IMR-90 (cell line): ENCODE results near the gene LRIT1. TPM values are rescaled to one million over a fixed set of nuclear protein-coding genes. Genes with fewer than 3 reads are reported as not detected.

Source experiments
- ATAC-seq: fragments of 200-7000 bp; cut with Tn5 transposase; 2 replicates; pipeline ENCODE4 v1.9.1; 2020; ENCODE audit warnings: low read depth, mild to moderate bottlenecking, moderate library complexity
- BruUV-seq: library from RNA; stranded (reverse); fragments of 400-500 nt; replicated peaks from 2 replicates; lab custom pipeline; 2021; lab: Mats Ljungman, UMichigan
- CTCF ChIA-PET: fragments of 300-600 bp; formaldehyde crosslinking; extraction: SDS; loops from one replicate; lab custom pipeline; 2021; ENCODE audit warnings: antibody characterized with exemption; lab: Yijun Ruan, JAX
- POLR2A ChIA-PET: fragments of 300-600 bp; sonication (Branson Sonifier 250); formaldehyde crosslinking; loops from one replicate; lab custom pipeline; 2022; ENCODE audit warnings: antibody characterized with exemption; ENCODE audit not compliant: unreplicated experiment; lab: Charles Lee
- DNase-seq: peaks from one replicate; pipeline ENCODE4 v3.0.0; 2013
- H2AFZ ChIP-seq: replicated peaks from 2 replicates; pipeline ENCODE3; 2013; ENCODE audit warnings: low read length, mild to moderate bottlenecking; ENCODE audit not compliant: poor library complexity
- H2AK5ac ChIP-seq: 2 replicates; pipeline ENCODE4 v1.6.1; 2013; ENCODE audit warnings: low read depth, low read length, inconsistent platforms
- H2AK9ac ChIP-seq: replicated peaks from 2 replicates; pipeline ENCODE3; 2013; ENCODE audit warnings: mild to moderate bottlenecking, low read depth, low read length, moderate library complexity; ENCODE audit not compliant: poor library complexity
- H2BK120ac ChIP-seq: 2 replicates; pipeline ENCODE4 v1.6.1; 2013; ENCODE audit warnings: low read depth, low read length, inconsistent platforms
- H2BK15ac ChIP-seq: 3 replicates; pipeline ENCODE4 v1.6.1; 2013; ENCODE audit warnings: low read depth, low read length, inconsistent platforms
- H2BK20ac ChIP-seq: 2 replicates; pipeline ENCODE4 v1.6.1; 2013; ENCODE audit warnings: low read depth, mild to moderate bottlenecking, inconsistent platforms, low read length, moderate library complexity
- H2BK5ac ChIP-seq: 2 replicates; pipeline ENCODE4 v1.6.1; 2013; ENCODE audit warnings: mild to moderate bottlenecking, low read depth, low read length, inconsistent platforms; ENCODE audit not compliant: poor library complexity, severe bottlenecking
- H3K14ac ChIP-seq: replicated peaks from 2 replicates; pipeline ENCODE4 v1.6.1; 2013; ENCODE audit warnings: low read depth, low read length, inconsistent platforms
- H3K18ac ChIP-seq: 2 replicates; pipeline ENCODE4 v1.6.1; 2013; ENCODE audit warnings: low read depth, low read length, control low read depth
- H3K23ac ChIP-seq: 2 replicates; pipeline ENCODE4 v1.6.1; 2013; ENCODE audit warnings: low read depth, low read length, inconsistent platforms
- H3K27ac ChIP-seq: 2 replicates; pipeline ENCODE4 v1.5.1; 2013; ENCODE audit warnings: mild to moderate bottlenecking, control low read depth, low read length; ENCODE audit not compliant: insufficient read depth
- H3K27me3 ChIP-seq: 2 replicates; pipeline ENCODE4 v1.6.1; 2013; ENCODE audit warnings: low read length; ENCODE audit not compliant: control insufficient read depth, insufficient read depth
- H3K36me3 ChIP-seq: 2 replicates; pipeline ENCODE4 v1.6.1; 2013; ENCODE audit warnings: low read length, mixed read lengths; ENCODE audit not compliant: control insufficient read depth, insufficient read depth
- H3K4ac ChIP-seq: 2 replicates; pipeline ENCODE4 v1.6.1; 2013; ENCODE audit warnings: low read depth, low read length, inconsistent platforms
- H3K4me1 ChIP-seq: 2 replicates; pipeline ENCODE4 v1.6.1; 2013; ENCODE audit warnings: low read length, mixed read lengths; ENCODE audit not compliant: control insufficient read depth, insufficient read depth
- H3K4me2 ChIP-seq: 2 replicates; pipeline ENCODE4 v1.6.1; 2013; ENCODE audit warnings: low read depth, mild to moderate bottlenecking, control low read depth, low read length, moderate library complexity
- H3K4me3 ChIP-seq: 2 replicates; pipeline ENCODE4 v1.5.1; 2013; ENCODE audit warnings: low read depth, mild to moderate bottlenecking, control low read depth, low read length, moderate library complexity; ENCODE audit not compliant: insufficient read depth
- H3K56ac ChIP-seq: 2 replicates; pipeline ENCODE4 v1.6.1; 2013; ENCODE audit warnings: low read length, inconsistent platforms; ENCODE audit not compliant: insufficient read depth; ENCODE audit errors: extremely low read depth
- H3K79me1 ChIP-seq, 2 experiments: 2 replicates each; pipeline ENCODE4 v1.6.1; 2013; ENCODE audit warnings: low read length in 2 of 2, inconsistent platforms in 1 of 2, low read depth in 1 of 2
- H3K9ac ChIP-seq: 2 replicates; pipeline ENCODE4 v1.6.1; 2013; ENCODE audit warnings: low read depth, low read length, control low read depth
- H3K9me1 ChIP-seq: 2 replicates; pipeline ENCODE4 v1.6.1; 2013; ENCODE audit warnings: low read length, inconsistent platforms; ENCODE audit not compliant: insufficient read depth
- H3K9me3 ChIP-seq: 2 replicates; pipeline ENCODE4 v1.6.1; 2013; ENCODE audit warnings: low read length; ENCODE audit not compliant: control insufficient read depth, insufficient read depth
- H4K20me1 ChIP-seq: 2 replicates; pipeline ENCODE4 v1.6.1; 2013; ENCODE audit warnings: low read length, inconsistent platforms; ENCODE audit not compliant: insufficient read depth
- H4K5ac ChIP-seq: 2 replicates; pipeline ENCODE4 v1.6.1; 2013; ENCODE audit warnings: mild to moderate bottlenecking, low read depth, low read length, control low read depth
- H4K8ac ChIP-seq, 2 experiments: 2 replicates each; pipeline ENCODE4 v1.6.1; 2013; ENCODE audit warnings: low read depth in 2 of 2, low read length in 2 of 2, control low read depth in 1 of 2, inconsistent platforms in 1 of 2
- H4K91ac ChIP-seq: 2 replicates; pipeline ENCODE4 v1.6.1; 2013; ENCODE audit warnings: low read depth, low read length, inconsistent platforms; ENCODE audit not compliant: insufficient read depth
- BHLHE40 ChIP-seq: fragments of 150-350 bp; IDR thresholded peaks from 2 replicates; pipeline ENCODE4 v1.6.1; 2016; ENCODE audit warnings: mild to moderate bottlenecking, low read depth, low read length
- CEBPB ChIP-seq: IDR thresholded peaks from 2 replicates; pipeline ENCODE4 v1.6.1; 2012; ENCODE audit warnings: low read depth, low read length, improper control_type of control experiment
- CHD1 ChIP-seq: IDR thresholded peaks from 2 replicates; pipeline ENCODE4 v1.6.1; 2012; ENCODE audit warnings: low read depth, low read length, improper control_type of control experiment
- MAFK ChIP-seq: IDR thresholded peaks from 2 replicates; pipeline ENCODE4 v1.6.1; 2012; ENCODE audit warnings: low read depth, low read length, improper control_type of control experiment
- MAZ ChIP-seq: IDR thresholded peaks from 2 replicates; pipeline ENCODE4 v1.6.1; 2012; ENCODE audit warnings: low read depth, mild to moderate bottlenecking, low read length, improper control_type of control experiment, moderate library complexity, borderline replicate concordance
- MXI1 ChIP-seq: IDR thresholded peaks from 2 replicates; pipeline ENCODE4 v1.6.1; 2012; ENCODE audit warnings: low read depth, mild to moderate bottlenecking, low read length, moderate library complexity, borderline replicate concordance
- POLR2A ChIP-seq: IDR thresholded peaks from 2 replicates; pipeline ENCODE4 v1.6.1; 2012; ENCODE audit warnings: mild to moderate bottlenecking, low read depth, low read length
- RAD21 ChIP-seq: IDR thresholded peaks from 2 replicates; pipeline ENCODE4 v1.6.1; 2012; ENCODE audit warnings: low read length, improper control_type of control experiment
- SMC3 ChIP-seq: fragments of 150-350 bp; IDR thresholded peaks from 2 replicates; pipeline ENCODE4 v1.6.1; 2016; ENCODE audit warnings: low read depth, mild to moderate bottlenecking, antibody characterized with exemption, low read length, moderate library complexity
- WGBS, 2 experiments: methylation state at CpG; one replicate each; pipeline versions ENCODE4 v1.1.5 to v1.1.7; 2013; ENCODE audit warnings: missing lambda C conversion rate in 2 of 2; ENCODE audit not compliant: insufficient read length in 1 of 2; ENCODE audit errors: extremely low coverage in 2 of 2; 5-methylcytosine and 5-hydroxymethylcytosine counted together
- dilution Hi-C: fragments of 300-500 bp; cut with HindIII; formaldehyde crosslinking; loops from one replicate; pipeline ENCODE4 v1.14.3; 2018; ENCODE audit warnings: low sequenced_read_pairs; ENCODE audit not compliant: unreplicated experiment
- in situ Hi-C: fragments of 300-500 bp; cut with MboI; formaldehyde crosslinking; loops from 3 replicates; pipeline ENCODE4 v1.14.3; 2019; ENCODE audit warnings: low sequenced_read_pairs, inconsistent platforms, mixed read lengths
- intact Hi-C: fragments of 100-400 bp; cut with micrococcal nuclease; formaldehyde crosslinking; loops from 2 replicates; pipeline ENCODE4 v1.10.0; 2022
- polyA plus RNA-seq, 3 experiments: library from polyadenylated mRNA; depleted of rRNA; stranded (reverse); fragments of >200 nt; gene quantifications; 2 replicates each; pipeline ENCODE4 v1.2.3, GENCODE V29; 2012; ENCODE audit warnings: low replicate concordance in 1 of 3
- total RNA-seq: library from RNA; depleted of rRNA; stranded (reverse); fragments of >200 nt; gene quantifications from 2 replicates; pipeline ENCODE4 v1.2.3, GENCODE V29; 2012
- TF ChIP-seq, protein P1 (sequence below): fragments of 150-350 bp; IDR thresholded peaks from 2 replicates; pipeline ENCODE4 v1.6.1; 2017; ENCODE audit warnings: mild to moderate bottlenecking, antibody characterized with exemption, low read length, low read depth
- TF ChIP-seq, protein P2 (sequence below): fragments of 150-350 bp; IDR thresholded peaks from 2 replicates; pipeline ENCODE4 v1.6.1; 2016; ENCODE audit warnings: low read depth, mild to moderate bottlenecking, low read length, moderate library complexity, borderline replicate concordance

The LRIT1 gene
- total and polyA plus RNA-seq, 2 of the 4 experiments (the other 2 are of a cell fraction), result not detected

DNA sequence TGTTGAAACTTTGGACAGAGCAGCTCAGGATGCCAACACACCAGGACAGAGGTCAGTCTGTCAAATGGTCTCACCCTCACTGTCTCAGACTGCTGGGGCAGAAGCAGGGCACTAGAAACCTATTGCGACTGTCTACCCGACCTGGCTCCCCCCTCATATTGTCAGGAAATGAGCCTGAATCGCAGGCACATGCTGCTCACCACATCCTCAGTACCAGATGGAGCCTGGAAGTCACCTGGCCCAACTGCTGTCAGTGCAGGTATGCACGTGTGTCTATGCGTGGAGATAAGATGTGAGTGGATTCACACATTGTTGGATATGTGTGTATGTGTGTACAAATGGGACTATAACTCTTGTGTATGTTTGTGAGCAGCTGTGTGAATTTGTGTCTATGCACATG lies 50.2 kb downstream of the LRIT1 start:
- POLR2A ChIA-PET, result no interaction called here

More for the DNA sequence above, 50.2 kb downstream of the LRIT1 start:
- no peak overlapping the region for H3K4me3 ChIP-seq
- H4K20me1 ChIP-seq, result no peaks in the 10 kb centered on the region
- no peaks in the 10 kb centered on the region for H3K9me3 ChIP-seq
- H2BK120ac ChIP-seq, result no peak overlapping the region
- H2BK5ac ChIP-seq, result no peak overlapping the region
- intact Hi-C loops (no loop called here), in situ Hi-C loops (no loop called here), dilution Hi-C loops (no loop called here)
- H3K79me1 ChIP-seq, result no peaks in the 10 kb centered on the region
- DNase-seq (no peak), ATAC-seq (no peak)
- no peak overlapping the region for H3K27ac ChIP-seq
- H2AFZ ChIP-seq, result no peak overlapping the region
- no peaks in the 10 kb centered on the region for H3K36me3 ChIP-seq
- H3K9me1 ChIP-seq, result peaks cover 8% of the 10 kb centered on the region
- peaks cover 38% of the 10 kb centered on the region for H3K27me3 ChIP-seq
- no peak overlapping the region for H3K18ac ChIP-seq
- no peak overlapping the region for H3K14ac ChIP-seq
- H2AK5ac ChIP-seq, result no peak overlapping the region
- no peak overlapping the region for H2BK20ac ChIP-seq
- CTCF ChIA-PET, result no interaction called here
- BruUV-seq, result no TSS peak
- no peak overlapping the region for H2BK15ac ChIP-seq
- H2AK9ac ChIP-seq, result no peak overlapping the region
- H4K5ac ChIP-seq, result no peak overlapping the region
- no peak overlapping the region for H4K91ac ChIP-seq
- no peak overlapping the region for H4K8ac ChIP-seq
- H3K56ac ChIP-seq, result no peak overlapping the region
- TF ChIP-seq CHD1, result no peak
- TF ChIP-seq MAFK, result no peak
- no peak for TF ChIP-seq SMC3
- no peak for TF ChIP-seq MAZ
- no peak for TF ChIP-seq POLR2A
- TF ChIP-seq RAD21, result no peak
- TF ChIP-seq, protein P1, sequence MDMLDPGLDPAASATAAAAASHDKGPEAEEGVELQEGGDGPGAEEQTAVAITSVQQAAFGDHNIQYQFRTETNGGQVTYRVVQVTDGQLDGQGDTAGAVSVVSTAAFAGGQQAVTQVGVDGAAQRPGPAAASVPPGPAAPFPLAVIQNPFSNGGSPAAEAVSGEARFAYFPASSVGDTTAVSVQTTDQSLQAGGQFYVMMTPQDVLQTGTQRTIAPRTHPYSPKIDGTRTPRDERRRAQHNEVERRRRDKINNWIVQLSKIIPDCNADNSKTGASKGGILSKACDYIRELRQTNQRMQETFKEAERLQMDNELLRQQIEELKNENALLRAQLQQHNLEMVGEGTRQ, result no peak
- no peak for TF ChIP-seq BHLHE40
- no peak for TF ChIP-seq MXI1
- TF ChIP-seq, protein P2, sequence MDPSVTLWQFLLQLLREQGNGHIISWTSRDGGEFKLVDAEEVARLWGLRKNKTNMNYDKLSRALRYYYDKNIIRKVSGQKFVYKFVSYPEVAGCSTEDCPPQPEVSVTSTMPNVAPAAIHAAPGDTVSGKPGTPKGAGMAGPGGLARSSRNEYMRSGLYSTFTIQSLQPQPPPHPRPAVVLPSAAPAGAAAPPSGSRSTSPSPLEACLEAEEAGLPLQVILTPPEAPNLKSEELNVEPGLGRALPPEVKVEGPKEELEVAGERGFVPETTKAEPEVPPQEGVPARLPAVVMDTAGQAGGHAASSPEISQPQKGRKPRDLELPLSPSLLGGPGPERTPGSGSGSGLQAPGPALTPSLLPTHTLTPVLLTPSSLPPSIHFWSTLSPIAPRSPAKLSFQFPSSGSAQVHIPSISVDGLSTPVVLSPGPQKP, result no peak
- no peak for TF ChIP-seq CEBPB
- 60% methylated on average over 2 of the region's 5 CpGs; no CpG with 5 or more reads in 1 of the 2 experiments for WGBS, 2 experiments
- H3K4me1 ChIP-seq, result peaks cover 2% of the 10 kb centered on the region; the same call in 1 of the 2 replicates
- no peak overlapping the region for H3K9ac ChIP-seq
- no peak overlapping the region for H3K4me2 ChIP-seq
- H3K23ac ChIP-seq, result no peak overlapping the region
- H3K4ac ChIP-seq, result no peak overlapping the region
